ENCODE measurements around the gene ESR1.

Gene ESR1

GRCh38 chr6:151998784-151999183 is 191.3 kb downstream of the ESR1 start (continued):
- TF ChIP-seq POU6F1 (CRISPR knock-in tag; IDR thresholded peaks at IDR 0.05; ENCODE audit: borderline replicate concordance, low read depth) (no peak), PPARA (CRISPR knock-in tag; IDR thresholded peaks at IDR 0.05; ENCODE audit: borderline replicate concordance) (no peak), TSHZ2 (CRISPR knock-in tag; IDR thresholded peaks at IDR 0.05) (no peak)

GRCh38 chr6:151999194-151999593 is 191.7 kb downstream of the ESR1 start:
- no peak for ATAC-seq
- TF ChIP-seq BACH2 (CRISPR knock-in tag; IDR thresholded peaks at IDR 0.05; ENCODE audit: borderline replicate concordance), result no peak
- no peak for TF ChIP-seq TOX (CRISPR knock-in tag; IDR thresholded peaks at IDR 0.05; ENCODE audit: borderline replicate concordance)
- TF ChIP-seq ZFP30 (CRISPR knock-in tag; IDR thresholded peaks at IDR 0.05), result no peak
- TF ChIP-seq PATZ1 (CRISPR knock-in tag; IDR thresholded peaks at IDR 0.05; ENCODE audit: borderline replicate concordance), result no peak
- TF ChIP-seq ZNF8 (CRISPR knock-in tag; IDR thresholded peaks at IDR 0.05), result no peak
- TF ChIP-seq ZFP3 (CRISPR knock-in tag; IDR thresholded peaks at IDR 0.05), result no peak
- no peak for TF ChIP-seq POU6F1 (CRISPR knock-in tag; IDR thresholded peaks at IDR 0.05; ENCODE audit: borderline replicate concordance, low read depth)
- no peak for TF ChIP-seq TSHZ2 (CRISPR knock-in tag; IDR thresholded peaks at IDR 0.05)
- no peak for TF ChIP-seq ISL1 (CRISPR knock-in tag; IDR thresholded peaks at IDR 0.05)
- TF ChIP-seq RARB (CRISPR knock-in tag; IDR thresholded peaks at IDR 0.05), result no peak
- no peak for TF ChIP-seq PPARA (CRISPR knock-in tag; IDR thresholded peaks at IDR 0.05; ENCODE audit: borderline replicate concordance)
- no peak for TF ChIP-seq ESRRG (CRISPR knock-in tag; IDR thresholded peaks at IDR 0.05)
- TF ChIP-seq ZC3H10 (CRISPR knock-in tag; IDR thresholded peaks at IDR 0.05), result no peak
- TF ChIP-seq OSR1 (CRISPR knock-in tag; IDR thresholded peaks at IDR 0.05), result no peak
- no peak for TF ChIP-seq TCF4 (CRISPR knock-in tag; IDR thresholded peaks at IDR 0.05; ENCODE audit: borderline replicate concordance)

- no peak for ATAC-seq
- TF ChIP-seq POU6F1 (CRISPR knock-in tag; IDR thresholded peaks at IDR 0.05; ENCODE audit: borderline replicate concordance, low read depth), result no peak
- TF ChIP-seq TOX (CRISPR knock-in tag; IDR thresholded peaks at IDR 0.05; ENCODE audit: borderline replicate concordance), result no peak
- TF ChIP-seq ZNF70 (CRISPR knock-in tag; IDR thresholded peaks at IDR 0.05), result no peak
- no peak for TF ChIP-seq ESRRG (CRISPR knock-in tag; IDR thresholded peaks at IDR 0.05)
- no peak for TF ChIP-seq ZNF8 (CRISPR knock-in tag; IDR thresholded peaks at IDR 0.05)
- TF ChIP-seq CSRNP3 (CRISPR knock-in tag; IDR thresholded peaks at IDR 0.05), result no peak
- no peak for TF ChIP-seq ZFP30 (CRISPR knock-in tag; IDR thresholded peaks at IDR 0.05)
- no peak for TF ChIP-seq ZNF565 (CRISPR knock-in tag; conservative IDR thresholded peaks at IDR 0.05; ENCODE audit: low read depth)
- TF ChIP-seq ZC3H10 (CRISPR knock-in tag; IDR thresholded peaks at IDR 0.05), result no peak
- TF ChIP-seq BACH2 (CRISPR knock-in tag; IDR thresholded peaks at IDR 0.05; ENCODE audit: borderline replicate concordance), result no peak
- no peak for TF ChIP-seq CSDC2 (CRISPR knock-in tag; IDR thresholded peaks at IDR 0.05)
- no peak for TF ChIP-seq OSR1 (CRISPR knock-in tag; IDR thresholded peaks at IDR 0.05)
- no peak for TF ChIP-seq ISL1 (CRISPR knock-in tag; IDR thresholded peaks at IDR 0.05)
- no peak for TF ChIP-seq ARNTL (CRISPR knock-in tag; IDR thresholded peaks at IDR 0.05; ENCODE audit: borderline replicate concordance, low read depth)
- TF ChIP-seq ZFP3 (CRISPR knock-in tag; IDR thresholded peaks at IDR 0.05), result no peak
- no peak for TF ChIP-seq PATZ1 (CRISPR knock-in tag; IDR thresholded peaks at IDR 0.05; ENCODE audit: borderline replicate concordance)
These were observed 193.9 kb downstream of the ESR1 start for GRCh38 chr6:152001408-152001807.
